ENCODE data around the gene DDX42. TPM values are rescaled to one million over a fixed set of nuclear protein-coding genes. Genes with fewer than 3 reads are reported as not detected.

DDX42 gene
- total and polyA plus RNA-seq, 2 donors (not counting 1 experiment from before 2014, with no cell fraction given): 61.6 to 170 TPM

GRCh38 chr17:63842173-63842539 is 68.2 kb downstream of the DDX42 start:
- H3K4me3 Mint-ChIP-seq: peak overlapping the region; percentile 94
- H3K27ac ChIP-seq (ENCODE audit: low read length in 2 of 2): peak overlapping the region in 1 of 2 donors; percentile 90
- ChIA-PET POLR2A (interaction anchor here (0.8 to 1.2 kb wide), 4 partner anchors 11 to 147 kb away, joined by 3 to 7 read pairs (median 4); no protein-coding TSS in a partner anchor), CTCF (interaction anchor here (1.0 to 3.0 kb wide), 2 partner anchors 11 to 25 kb away, joined by 3 to 13 read pairs; no protein-coding TSS in a partner anchor)
- peak overlapping the region; percentile 82 for H2AFZ ChIP-seq (ENCODE audit: insufficient read depth, low read depth, low read length, poor library complexity, severe bottlenecking)
- ATAC-seq (ENCODE audit: low read depth): no peak
- peak overlapping the region; percentile 94 for H3K27ac Mint-ChIP-seq
- H3K9ac ChIP-seq (ENCODE audit: low read length): peak overlapping the region; percentile 93
- intact Hi-C loops (cut with micrococcal nuclease): loop anchor here (2.0 kb wide), 1 partner anchor 291 kb away; the partner anchor contains the start of gene DCAF7
- H4K20me1 ChIP-seq (ENCODE audit: control insufficient read depth, insufficient read depth, low read length, poor library complexity, severe bottlenecking): peaks cover 50% of the 10 kb centered on the region
- DNase-seq: no peak
- no peaks in the 10 kb centered on the region for H3K9me3 Mint-ChIP-seq (ENCODE audit: insufficient read depth)
- H3K27me3 ChIP-seq (replicated peaks in 1 of 4; ENCODE audit: control extremely low read depth in 1 of 4, control insufficient read depth in 3 of 4, insufficient read depth in 4 of 4, low read length in 3 of 4): no peaks in the 10 kb centered on the region
- H3K27me3 Mint-ChIP-seq: no peaks in the 10 kb centered on the region
- peaks cover 35 to 51% of the 10 kb centered on the region in 2 donors for H3K4me1 ChIP-seq (ENCODE audit: control insufficient read depth in 2 of 2, insufficient read depth in 2 of 2, low read length in 2 of 2)
- H3K4me2 ChIP-seq (replicated peaks; ENCODE audit: low read depth, low read length, poor library complexity, severe bottlenecking): peak overlapping the region; percentile 100
- peaks cover 0 to 7% of the 10 kb centered on the region in 2 experiments for H3K36me3 ChIP-seq (replicated peaks in 1 of 2; ENCODE audit: control extremely low read depth in 1 of 2, control insufficient read depth in 1 of 2, extremely low read depth in 1 of 2, insufficient read depth in 2 of 2, low read length in 1 of 2)
- no peaks in the 10 kb centered on the region for H3K9me3 ChIP-seq (ENCODE audit: control extremely low read depth in 1 of 3, control insufficient read depth in 2 of 3, insufficient read depth in 1 of 3, low read length in 2 of 3)
- peaks cover 55% of the 10 kb centered on the region for H3K79me2 ChIP-seq (ENCODE audit: control insufficient read depth, insufficient read depth, low read length)
- WGBS (ENCODE audit: insufficient coverage): under 1% methylated on average over 36 of the region's 36 CpGs
- peak overlapping the region; percentile 19 to 92 (median 89) for H3K4me3 ChIP-seq (ENCODE audit: control extremely low read depth in 1 of 5, extremely low read depth in 1 of 5, insufficient read depth in 1 of 5, low read depth in 2 of 5, low read length in 4 of 5)
- peaks cover 44% of the 10 kb centered on the region for H3K4me1 Mint-ChIP-seq
- TF ChIP-seq CTCF (IDR thresholded peaks at IDR 0.05) (no peak), EZH2 (IDR thresholded peaks at IDR 0.05; ENCODE audit: borderline replicate concordance, insufficient read depth, low read depth, low read length, poor library complexity, severe bottlenecking) (no peak)
